ENCODE measurements around the gene CD4. TPM values are rescaled to one million over a fixed set of nuclear protein-coding genes. Genes with fewer than 3 reads are reported as not detected.

CD4 gene
- total and polyA plus RNA-seq, 10 of the 15 experiments (the other 5 are each of a cell fraction or from before 2014, with no cell fraction given) = 0.24 to 1.6 (median 0.69) TPM

- TF ChIP-seq ZBTB33 (IDR thresholded peaks at IDR 0.05) = no peak
- TF ChIP-seq ZBTB40 (IDR thresholded peaks at IDR 0.05; ENCODE audit: borderline replicate concordance) = peak; percentile 44; the same call in 1 of the 2 replicates
- TF ChIP-seq ZZZ3 (IDR thresholded peaks at IDR 0.05; ENCODE audit: control insufficient read depth, insufficient read length, low read depth) = no peak
- TF ChIP-seq HDGF (IDR thresholded peaks at IDR 0.05) = peak; percentile 12; the same call in 1 of the 2 replicates
- TF ChIP-seq ZNF687 (IDR thresholded peaks at IDR 0.05) = peak; percentile 47; the same call in 1 of the 2 replicates
- TF ChIP-seq POU2F2 (IDR thresholded peaks at IDR 0.05; ENCODE audit: borderline replicate concordance, low read depth, low read length) = peak; percentile 80; the same call in 1 of the 3 replicates
- TF ChIP-seq RB1 (IDR thresholded peaks at IDR 0.05; ENCODE audit: borderline replicate concordance) = no peak
- TF ChIP-seq ZSCAN29 (IDR thresholded peaks at IDR 0.05) = no peak
- peak; percentile 13 for TF ChIP-seq KLF5 (IDR thresholded peaks at IDR 0.05; ENCODE audit: partially characterized antibody)
- TF ChIP-seq GABPA (IDR thresholded peaks at IDR 0.05; ENCODE audit: low read depth) = no peak
- TF ChIP-seq PKNOX1 (IDR thresholded peaks at IDR 0.05) = peak; percentile 99
- TF ChIP-seq TCF7 (IDR thresholded peaks at IDR 0.05; ENCODE audit: borderline replicate concordance) = no peak
- 0 out of 2 replicates have a peak, but pooled peaks have one; percentile 67 for TF ChIP-seq ESRRA (IDR thresholded peaks at IDR 0.05; ENCODE audit: low read length)
- TF ChIP-seq ATF2 (IDR thresholded peaks at IDR 0.05; ENCODE audit: low read length) = no peak
- TF ChIP-seq USF2 (IDR thresholded peaks at IDR 0.05; ENCODE audit: borderline replicate concordance, low read depth, low read length) = no peak
Measured at GRCh38 chr12:6851153-6851920, 62.0 kb downstream of the CD4 start, which contains the start of gene CDCA3 (continued).

Measured in GM12878 (cell line).